Right kidney (tissue), 1 donor: Measurements from ENCODE around the gene MOK.
"Not testable (repeated sequence)": the region's sequence is repeated elsewhere in the genome, so short reads cannot be mapped to it uniquely, and the experiment has no call there.

Experiments used
- DNase-seq: peaks from one replicate; pipeline ENCODE4 v3.0.0-alpha.2; 2016

Gene MOK

DNA sequence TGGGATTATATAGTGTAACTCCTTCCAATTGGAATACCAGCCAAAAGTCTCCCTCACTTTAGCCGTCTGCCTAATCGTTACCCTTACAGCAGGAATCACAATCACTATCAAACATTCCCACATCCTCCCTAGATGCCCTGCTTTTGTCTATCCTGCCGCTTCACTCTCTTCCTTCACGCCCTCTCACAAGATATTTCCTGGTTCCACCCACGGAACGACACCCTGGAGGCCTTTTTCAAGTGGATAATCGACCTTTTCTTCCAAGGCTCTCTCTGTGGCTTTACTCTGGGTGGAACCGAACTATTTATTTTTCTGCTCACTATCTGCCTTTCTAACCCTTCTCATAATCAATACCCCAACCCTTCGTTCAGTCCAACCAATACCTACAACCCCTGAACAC is 58.9 kb downstream of the MOK start:
- DNase-seq = no peak

DNA sequence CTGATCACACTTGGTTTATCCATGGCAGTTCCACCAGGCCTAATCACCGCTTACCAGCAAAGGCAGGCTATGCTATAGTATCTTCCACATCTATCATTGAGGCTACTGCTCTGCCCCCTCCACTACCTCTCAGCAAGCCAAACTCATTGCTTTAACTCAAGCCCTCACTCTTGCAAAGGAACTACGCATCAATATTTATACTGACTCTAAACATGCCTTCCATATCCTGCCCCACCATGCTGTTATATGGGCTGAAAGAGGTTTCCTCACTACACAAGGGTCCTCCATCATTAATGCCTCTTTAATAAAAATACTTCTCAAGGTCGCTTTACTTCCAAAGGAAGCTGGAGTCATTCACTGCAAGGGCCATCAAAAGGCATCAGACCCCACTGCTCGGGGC is 61.2 kb downstream of the MOK start:
- DNase-seq = not testable (repeated sequence)

GRCh38 chr14:102241147-102241546 is 63.8 kb downstream of the MOK start:
- DNase-seq = no peak

DNA sequence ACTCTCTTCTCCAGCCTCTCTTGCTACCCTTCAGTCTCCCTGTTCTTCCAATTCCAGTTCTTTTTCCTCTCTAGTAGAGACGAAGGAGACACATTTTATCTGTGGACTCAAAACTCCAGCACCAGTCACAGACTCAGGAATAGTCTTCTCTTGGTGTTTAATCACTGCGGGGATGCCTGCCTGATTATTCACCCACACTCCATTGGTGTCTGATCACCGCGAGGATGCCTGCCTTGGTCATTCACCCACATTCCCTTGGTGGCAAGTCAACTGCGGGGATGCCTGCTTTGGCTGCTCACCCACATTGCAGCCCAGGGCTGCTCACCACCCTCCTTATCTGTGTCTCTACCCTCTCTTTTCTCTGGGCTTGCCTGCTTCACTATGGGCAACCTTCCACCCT is 64.5 kb downstream of the MOK start:
- DNase-seq = not testable (repeated sequence)

DNA sequence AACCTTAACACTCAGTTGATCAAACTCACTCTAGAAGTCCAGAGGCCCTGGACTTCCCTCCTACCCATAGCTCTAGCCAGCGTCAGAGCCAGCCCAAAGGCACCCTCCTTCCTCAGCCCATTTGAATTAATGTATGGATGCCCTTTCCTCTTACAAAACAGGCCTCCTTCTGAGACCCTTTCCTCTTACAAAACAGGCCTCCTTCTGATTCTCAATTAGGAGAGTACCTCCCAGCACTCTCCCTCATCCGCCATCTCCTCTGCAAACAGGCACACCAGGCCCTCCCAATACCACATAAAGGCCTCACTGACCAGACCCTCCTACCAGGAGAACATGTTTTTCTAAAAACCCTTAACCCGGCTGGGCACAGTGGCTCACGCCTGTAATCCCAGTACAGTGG is 65.7 kb downstream of the MOK start:
- DNase-seq = no peak

DNA sequence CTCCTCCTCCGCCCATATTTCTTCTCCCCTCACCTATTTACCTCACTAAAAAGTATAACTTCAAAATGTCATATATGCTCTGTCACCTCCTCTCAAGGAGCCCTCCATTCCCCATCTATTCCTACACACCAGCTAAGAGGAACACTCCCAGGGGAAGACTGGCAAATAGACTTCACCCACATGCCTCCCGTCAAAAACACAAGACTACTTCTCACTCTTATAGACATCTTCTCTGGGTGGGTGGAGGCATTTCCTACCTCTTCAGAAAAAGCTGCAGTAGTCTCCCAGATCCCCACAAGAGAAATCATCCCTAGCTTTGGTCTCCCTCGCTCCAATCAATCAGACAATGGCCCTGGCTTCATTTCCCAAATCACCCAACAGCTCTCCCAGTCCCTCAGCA is 66.2 kb downstream of the MOK start:
- DNase-seq = no peak

DNA sequence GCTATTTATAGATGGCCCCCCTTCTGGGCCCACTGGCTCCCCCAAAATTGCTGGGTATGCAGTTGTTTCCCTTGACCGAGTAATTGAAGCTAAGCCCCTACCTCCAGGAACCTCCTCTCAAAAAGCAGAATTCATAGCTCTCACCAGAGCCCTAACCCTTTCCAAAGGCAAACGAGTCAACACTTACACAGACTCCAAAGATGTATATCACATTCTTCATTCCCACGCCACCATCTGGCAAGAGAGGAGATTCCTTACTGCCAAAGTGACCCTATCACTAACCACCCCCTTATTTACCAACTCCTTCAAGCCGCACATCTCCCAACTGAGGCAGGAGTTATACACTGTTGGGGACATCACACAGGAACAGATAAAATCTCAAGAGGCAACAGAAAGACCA is 66.8 kb downstream of the MOK start:
- no peak for DNase-seq

DNA sequence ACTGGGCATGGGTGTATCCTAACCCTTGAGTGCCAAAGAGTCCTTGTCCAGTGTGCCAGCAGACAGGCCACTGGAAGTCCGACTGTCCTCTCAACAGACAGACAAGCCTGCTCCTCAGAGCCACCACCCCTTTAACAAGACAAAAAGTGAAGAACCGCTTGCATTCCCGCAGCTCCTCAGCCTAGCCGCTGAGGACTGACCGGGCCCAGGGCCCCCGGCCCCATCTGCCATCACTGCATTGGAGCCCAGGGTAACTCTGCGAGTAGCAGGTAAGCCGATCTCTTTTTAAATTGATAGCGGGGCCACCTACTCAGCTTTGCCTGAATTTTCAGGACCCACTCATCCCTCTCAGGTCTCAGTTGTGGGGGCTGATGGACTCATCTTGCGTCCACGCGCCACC is 68.9 kb downstream of the MOK start:
- DNase-seq = no peak

GRCh38 chr14:102235275-102235897 is 69.6 kb downstream of the MOK start:
- DNase-seq = peak; percentile 40

DNA sequence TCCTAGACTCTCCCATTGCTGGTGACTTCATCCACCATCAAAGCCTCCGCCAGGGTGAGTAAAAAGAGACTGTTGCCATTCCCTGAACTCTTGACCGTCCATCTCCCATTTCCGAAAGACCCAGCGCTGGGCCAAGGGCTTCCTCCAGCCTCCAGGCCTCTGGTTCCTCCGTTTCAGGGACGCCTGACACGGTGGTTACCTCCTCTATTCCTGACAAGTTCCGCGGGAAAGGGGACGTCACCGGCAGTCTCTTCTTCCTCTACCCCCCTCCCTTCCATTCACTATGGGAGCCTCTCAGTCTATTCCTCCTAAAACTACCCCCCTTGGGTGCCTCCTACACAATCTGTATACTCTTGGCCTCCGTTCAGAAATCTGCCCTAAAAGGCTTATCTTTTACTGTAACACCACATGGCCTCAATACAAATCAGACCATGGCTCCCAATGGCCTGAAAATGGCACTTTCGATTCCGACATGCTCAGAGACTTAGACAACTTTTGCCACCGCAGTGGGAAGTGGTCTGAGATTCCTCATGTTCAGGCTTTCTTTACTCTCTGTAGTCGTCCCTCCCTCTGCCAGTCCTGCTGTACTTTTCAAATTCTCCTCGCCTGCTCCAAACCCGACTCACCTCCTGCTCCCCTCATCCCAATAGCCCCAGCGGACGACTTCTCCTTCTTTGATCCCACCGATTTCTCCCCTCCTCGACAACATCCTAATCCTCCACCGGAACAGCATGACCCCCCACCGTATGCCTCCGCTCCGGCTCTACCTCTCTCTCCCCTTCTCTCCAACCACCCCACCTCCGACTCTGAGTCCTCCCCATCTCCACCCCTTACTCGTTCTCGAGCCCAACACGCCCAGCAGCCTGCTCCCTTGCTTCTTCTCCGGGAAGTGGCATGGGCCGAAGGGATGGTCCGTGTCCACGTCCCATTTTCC is 70.4 kb downstream of the MOK start:
- DNase-seq = no peak

- no peak for DNase-seq
Observed at GRCh38 chr14:102233081-102233480, 71.9 kb downstream of the MOK start.

DNA sequence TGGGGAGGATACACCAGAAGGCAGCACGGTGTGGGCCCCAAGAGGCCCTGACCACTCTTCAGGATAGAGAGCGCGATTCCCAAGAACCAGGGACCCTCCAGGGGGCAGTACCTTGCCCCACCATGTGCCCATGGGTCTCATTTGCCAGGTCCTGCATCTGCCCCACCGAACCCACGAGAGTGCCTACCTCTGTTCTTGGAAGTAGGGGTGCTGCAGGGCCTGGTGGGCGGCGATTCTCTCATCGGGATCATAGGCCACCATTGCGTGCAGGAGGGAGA is 72.7 kb downstream of the MOK start:
- DNase-seq = no peak

DNA sequence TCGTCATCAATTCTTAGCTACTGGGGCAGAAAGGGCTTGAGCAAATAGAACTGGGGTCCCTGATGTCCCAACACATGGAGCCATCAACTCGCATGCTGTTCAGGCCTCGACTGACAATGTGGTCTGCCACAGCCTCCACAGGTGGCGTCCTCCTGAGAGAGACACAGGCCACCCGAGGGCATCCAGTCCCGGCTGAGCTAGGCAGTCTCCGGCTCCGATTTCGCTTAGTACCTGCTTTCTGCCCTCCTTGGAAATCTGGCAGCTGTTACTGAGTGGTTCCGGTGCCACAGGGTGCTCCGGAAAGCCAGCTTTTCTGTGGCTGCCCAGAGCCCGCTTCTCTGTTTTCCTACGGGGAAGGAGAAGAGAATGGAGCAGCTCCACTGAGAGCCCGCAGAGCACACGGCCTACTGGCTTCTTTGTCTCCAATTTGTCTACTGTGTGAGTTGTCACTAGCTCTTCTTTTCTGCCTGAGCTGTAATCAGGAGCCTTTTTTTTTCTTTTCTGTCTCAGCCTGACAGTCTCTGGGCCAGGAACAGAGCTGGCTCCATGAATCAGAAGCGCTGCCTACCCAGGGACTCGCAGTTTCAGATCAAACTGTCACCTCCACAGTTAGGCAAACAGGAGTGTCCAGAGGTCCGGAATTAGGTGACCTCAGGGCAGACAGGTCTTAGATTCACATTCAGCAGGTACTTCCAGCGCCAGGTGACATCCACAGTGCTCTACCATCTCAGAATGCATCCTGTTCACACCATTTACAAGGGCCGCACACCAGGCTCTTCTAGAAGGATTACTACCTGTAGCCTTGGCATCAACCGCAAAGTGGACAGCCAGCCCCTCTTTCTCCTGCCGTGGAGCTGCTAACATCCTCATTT is 73.3 kb downstream of the MOK start:
- no peak for DNase-seq

- no peak for DNase-seq
Observed at GRCh38 chr14:102230481-102231210, 74.3 kb downstream of the MOK start.

DNA sequence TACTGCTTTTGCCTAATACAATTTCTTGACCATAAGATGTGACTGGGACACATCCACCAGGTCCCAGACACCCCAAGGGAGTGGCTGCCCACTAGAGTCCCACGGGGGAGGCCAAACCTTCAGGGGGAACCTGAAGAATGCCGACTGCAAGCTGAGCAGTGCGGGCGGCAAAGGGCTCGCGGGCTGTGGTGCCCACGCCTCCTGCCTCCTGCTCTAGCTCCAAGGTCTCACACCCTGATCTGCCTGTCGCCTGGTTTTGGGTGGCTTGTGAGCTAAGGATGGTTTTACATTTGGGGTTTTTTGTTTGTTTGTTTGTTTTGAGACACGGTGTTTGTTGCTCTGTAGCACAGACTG is 75.2 kb downstream of the MOK start:
- DNase-seq = no peak

- DNase-seq = no peak
Observed at GRCh38 chr14:102229071-102229738, 75.8 kb downstream of the MOK start.

GRCh38 chr14:102227184-102227964 is 77.6 kb downstream of the MOK start:
- DNase-seq = no peak

GRCh38 chr14:102226356-102227125 is 78.4 kb downstream of the MOK start:
- DNase-seq = no peak

DNA sequence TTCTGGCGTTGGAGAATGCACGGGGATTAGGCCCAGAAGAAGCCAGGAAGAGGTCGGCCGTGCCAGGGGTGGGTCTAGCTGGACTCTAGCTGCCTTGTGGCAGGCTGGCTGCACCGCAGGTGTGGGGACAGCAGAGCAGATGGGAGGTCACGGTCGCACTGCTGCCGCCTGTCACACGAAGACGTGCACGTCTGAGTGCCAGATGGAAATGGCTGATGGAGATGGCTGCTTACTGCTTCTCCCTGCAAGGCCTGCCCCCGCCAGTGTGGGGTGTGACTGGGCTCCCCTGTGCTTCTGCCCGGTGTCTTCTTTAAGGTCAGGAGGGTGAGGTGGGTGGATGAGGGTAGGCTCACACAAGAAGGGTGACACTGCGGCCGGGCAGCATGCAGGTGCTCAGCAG is 79.0 kb downstream of the MOK start:
- DNase-seq = no peak

- DNase-seq = no peak
Observed at GRCh38 chr14:102225386-102225785, 79.6 kb downstream of the MOK start.
